ENCODE data around the gene ZKSCAN3. TPM values are rescaled to one million over a fixed set of nuclear protein-coding genes. Genes with fewer than 3 reads are reported as not detected.

Gene ZKSCAN3
- total RNA-seq, 5 donors from 2014 or later (not counting 1 experiment from before 2014, with no cell fraction given), result 4.0 to 11.9 (median 10.5) TPM

DNA sequence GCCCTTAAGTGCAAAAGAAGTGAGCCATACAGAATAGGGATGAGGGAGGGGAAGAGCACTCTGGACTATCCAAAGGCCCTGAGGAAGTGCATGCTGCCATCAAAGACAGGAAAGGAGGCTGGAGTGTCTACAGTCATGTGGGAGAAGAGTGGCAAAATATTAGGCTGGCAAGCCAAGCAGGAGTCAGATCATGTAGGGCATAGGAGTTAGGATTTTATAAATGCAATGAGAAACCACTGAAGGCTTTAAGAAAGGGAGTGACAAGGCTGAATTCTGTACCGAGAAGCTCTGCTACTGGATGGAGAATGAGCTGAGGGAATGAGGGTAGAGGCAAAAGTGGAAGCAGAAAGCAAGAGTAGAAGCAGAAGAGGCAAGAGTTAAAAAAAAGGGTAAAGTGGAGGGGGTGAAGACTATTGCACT is 16.1 kb upstream of the ZKSCAN3 start:
- ATAC-seq (replicated peaks in 1 of 4), result no peak
- no peak overlapping the region for H3K27ac ChIP-seq (ENCODE audit: low read length)
- H3K36me3 ChIP-seq (ENCODE audit: control insufficient read depth in 2 of 2, extremely low read depth in 1 of 2, insufficient read depth in 1 of 2, low read length in 1 of 2), result no peaks in the 10 kb centered on the region
- H3K36me3 Mint-ChIP-seq, result peaks cover 6% of the 10 kb centered on the region
- H3K9me3 ChIP-seq, result no peaks in the 10 kb centered on the region
- WGBS (ENCODE audit: insufficient coverage), result 91% methylated on average over 1 of the region's 1 CpG
- H3K9me3 Mint-ChIP-seq, result peaks cover 0 to 6% (median 6%) of the 10 kb centered on the region in 3 donors
- H3K4me3 ChIP-seq (ENCODE audit: control insufficient read depth in 1 of 2, extremely low read depth in 1 of 2, low read length in 1 of 2), result no peak overlapping the region
- no peaks in the 10 kb centered on the region for H3K27me3 Mint-ChIP-seq
- H3K4me3 Mint-ChIP-seq, result no peak overlapping the region
- ChIA-PET POLR2A (no interaction called here), CTCF (no interaction called here)
- H3K27me3 ChIP-seq (replicated peaks in 1 of 2; ENCODE audit: control insufficient read depth in 2 of 2, extremely low read depth in 1 of 2, insufficient read depth in 2 of 2, low read length in 1 of 2), result no peaks in the 10 kb centered on the region
- H3K27ac Mint-ChIP-seq, result peak overlapping the region; percentile 8 to 35
- peaks cover 6 to 13% of the 10 kb centered on the region in 2 experiments for H3K4me1 ChIP-seq (ENCODE audit: control insufficient read depth in 1 of 2, extremely low read depth in 1 of 2, insufficient read depth in 2 of 2, low read length in 2 of 2)
- DNase-seq, result no peak
- H3K4me1 Mint-ChIP-seq, result peaks cover 3 to 7% (median 6%) of the 10 kb centered on the region in 3 donors

DNA sequence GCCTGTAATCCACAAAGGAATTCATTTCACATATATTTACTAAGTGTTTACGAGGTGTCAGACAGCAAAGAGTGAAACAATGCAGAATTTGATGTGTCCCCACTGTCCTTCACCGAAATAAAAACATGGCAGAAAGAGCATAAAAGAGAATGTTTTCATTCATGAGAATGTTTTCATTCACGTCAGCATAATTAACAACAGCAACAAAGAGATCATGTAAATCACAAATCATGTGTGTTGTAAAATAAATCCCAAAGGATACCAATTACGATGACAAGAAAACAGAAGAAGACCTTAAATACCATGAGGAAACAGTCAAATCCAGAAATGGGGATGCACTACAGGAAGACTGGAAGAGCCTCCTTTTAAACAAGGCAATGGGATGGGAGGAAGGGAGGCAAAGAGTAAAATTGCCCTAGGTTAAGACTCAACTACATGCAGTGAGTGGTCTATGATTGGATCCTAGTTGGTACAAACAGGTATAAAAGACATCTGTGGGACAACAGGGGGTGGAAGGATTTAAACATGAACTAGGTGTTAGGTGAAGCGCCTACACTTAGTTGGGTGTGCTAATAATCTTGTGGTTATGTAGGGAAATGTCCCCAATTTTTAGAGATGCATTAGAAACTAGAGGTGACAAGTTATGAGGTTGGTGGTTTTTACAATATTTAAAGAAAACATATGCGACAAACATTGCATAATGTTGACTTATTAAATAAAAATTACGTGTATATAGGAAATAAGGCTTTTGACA is 15.3 kb upstream of the ZKSCAN3 start:
- Histone ChIP-seq H3K4me3 (ENCODE audit: control insufficient read depth in 1 of 2, extremely low read depth in 1 of 2, low read length in 1 of 2) (no peak overlapping the region), H3K27me3 (replicated peaks in 1 of 2; ENCODE audit: control insufficient read depth in 2 of 2, extremely low read depth in 1 of 2, insufficient read depth in 2 of 2, low read length in 1 of 2) (no peaks in the 10 kb centered on the region), H3K9me3 (no peaks in the 10 kb centered on the region), H3K36me3 (ENCODE audit: control insufficient read depth in 2 of 2, extremely low read depth in 1 of 2, insufficient read depth in 1 of 2, low read length in 1 of 2) (no peaks in the 10 kb centered on the region), H3K4me1 (ENCODE audit: control insufficient read depth in 1 of 2, extremely low read depth in 1 of 2, insufficient read depth in 2 of 2, low read length in 2 of 2) (peaks cover 6 to 13% of the 10 kb centered on the region in 2 experiments), H3K27ac (ENCODE audit: low read length) (peak overlapping the region; percentile 97)
- no CpG with 5 or more reads among the region's 7 CpGs for WGBS (ENCODE audit: insufficient coverage)
- Mint-ChIP-seq H3K9me3 (no peaks in the 10 kb centered on the region), H3K36me3 (no peaks in the 10 kb centered on the region), H3K4me1 (peaks cover 3 to 7% (median 6%) of the 10 kb centered on the region in 3 donors), H3K27me3 (no peaks in the 10 kb centered on the region), H3K27ac (peak overlapping the region; percentile 19 to 23), H3K4me3 (peak overlapping the region in 1 of 3 donors; percentile 9)
- POLR2A ChIA-PET, result interaction anchor here in 1 of 2 donors (0.9 to 1.2 kb wide), 2 partner anchors 68 to 441 kb away, joined by 10 to 11 read pairs; partner anchors contain the start of gene ZSCAN26
- CTCF ChIA-PET, result interaction anchor here in 1 of 2 donors (1.5 to 1.8 kb wide), 2 partner anchors 21 to 210 kb away, joined by 5 to 8 read pairs; partner anchors contain the start of gene ZSCAN16
- DNase-seq (peak in 1 of 35 experiments; percentile 32), ATAC-seq (replicated peaks in 1 of 4) (no peak)

DNA sequence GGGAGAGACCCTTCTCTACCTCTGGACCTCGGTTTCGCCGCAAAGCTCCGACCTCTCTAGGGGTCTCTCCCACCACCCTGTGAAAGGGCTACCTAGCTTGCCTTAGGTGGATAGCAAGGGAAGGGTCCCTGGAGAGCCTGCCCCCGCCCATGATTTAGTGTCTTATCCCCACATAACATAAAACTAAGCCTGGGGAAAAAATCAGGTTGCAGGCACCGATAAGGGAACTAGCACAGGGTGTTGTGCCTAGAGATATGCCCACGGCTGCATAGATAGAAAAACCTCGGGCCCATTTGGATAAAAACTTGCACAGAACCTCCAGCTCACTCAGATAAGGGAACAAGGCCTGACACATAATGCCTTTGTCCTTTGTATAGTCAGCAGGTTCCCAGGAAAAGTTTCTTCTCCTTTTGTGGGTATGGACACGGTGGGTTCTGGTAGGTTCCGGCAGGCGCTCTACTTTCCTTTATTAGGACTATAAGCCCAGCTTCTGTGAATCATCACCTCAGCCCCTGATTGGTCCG is 14.6 kb upstream of the ZKSCAN3 start:
- peak in 1 of 4 experiments; percentile 2 for ATAC-seq (replicated peaks in 1 of 4)

DNA sequence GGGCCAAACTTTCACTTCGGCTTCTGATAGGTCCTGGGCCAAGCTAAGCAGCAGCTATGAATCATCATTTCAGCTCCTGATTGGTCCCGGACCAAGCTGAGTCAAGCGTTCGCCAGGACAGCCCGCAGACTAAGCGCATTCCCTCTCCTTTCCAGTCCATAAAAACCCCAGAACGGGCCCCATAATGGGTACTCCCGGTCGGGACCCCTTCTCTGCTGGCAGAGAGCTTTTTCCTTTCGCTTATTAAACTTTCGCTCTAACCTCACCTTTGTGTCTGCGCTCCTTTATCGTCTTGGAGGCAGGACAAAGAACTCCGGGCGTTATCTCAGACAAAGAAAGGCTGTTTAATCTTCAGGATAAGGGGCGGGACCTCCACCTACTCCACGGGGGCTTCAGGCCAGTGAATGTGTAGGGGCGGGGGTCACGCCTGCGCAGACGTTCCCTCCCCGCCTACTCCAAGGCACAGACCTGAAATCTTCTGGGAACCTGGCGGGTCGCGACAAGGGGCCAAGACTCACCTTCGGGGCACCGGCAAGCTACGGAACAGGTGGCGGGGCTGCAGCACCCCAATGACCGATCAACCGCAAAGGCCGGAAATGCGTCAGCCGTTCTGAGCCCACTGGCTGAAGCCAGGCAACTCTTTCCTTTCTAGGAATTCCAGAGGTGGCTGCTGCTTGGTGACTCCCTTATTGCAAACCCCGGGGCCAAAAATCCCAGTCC is 14.0 kb upstream of the ZKSCAN3 start, which contains the start of gene ZSCAN31:
Gene ZSCAN31 (minus strand): TSS at position 585 of the 720 bp plus-strand sequence. CDS start 6,465 bp downstream, outside the sequence.
- DNase-seq (peak; percentile 55 to 90 (median 78)), ATAC-seq (replicated peaks in 1 of 4) (peak; percentile 89 to 93 (median 91))
- WGBS (ENCODE audit: insufficient coverage), result under 1% methylated on average over 24 of the region's 35 CpGs
- H3K4me1 ChIP-seq (ENCODE audit: control insufficient read depth in 1 of 2, extremely low read depth in 1 of 2, insufficient read depth in 2 of 2, low read length in 2 of 2), result peaks cover 6 to 13% of the 10 kb centered on the region in 2 experiments
- Mint-ChIP-seq H3K4me3 (peak within 1 kb of the TSS in 1 of 3 donors; percentile 9), H3K27me3 (no peaks in the 10 kb centered on the region), H3K4me1 (peaks cover 3 to 7% (median 6%) of the 10 kb centered on the region in 3 donors), H3K36me3 (peaks cover 4% of the 10 kb centered on the region), H3K27ac (no peak within 1 kb of the TSS), H3K9me3 (peaks cover 0 to 7% (median 3%) of the 10 kb centered on the region in 3 donors)
- no peaks in the 10 kb centered on the region for H3K9me3 ChIP-seq
- H3K4me3 ChIP-seq (ENCODE audit: control insufficient read depth in 1 of 2, extremely low read depth in 1 of 2, low read length in 1 of 2), result peak within 1 kb of the TSS; percentile 75 to 93
- no peaks in the 10 kb centered on the region for H3K27me3 ChIP-seq (replicated peaks in 1 of 2; ENCODE audit: control insufficient read depth in 2 of 2, extremely low read depth in 1 of 2, insufficient read depth in 2 of 2, low read length in 1 of 2)
- peak within 1 kb of the TSS; percentile 97 for H3K27ac ChIP-seq (ENCODE audit: low read length)
- POLR2A ChIA-PET, result interaction anchor here (0.5 to 1.2 kb wide), 9 partner anchors 14 to 472 kb away, joined by 3 to 11 read pairs (median 3); partner anchors contain the start of genes ZKSCAN4 (in 1 of the 2) and ZSCAN26 (in 1 of the 2)
- CTCF ChIA-PET, result interaction anchor here in 1 of 2 donors (0.6 to 1.8 kb wide), 6 partner anchors 14 to 446 kb away, joined by 3 to 8 read pairs (median 5); partner anchors contain the start of genes ZKSCAN3, ZSCAN16 and ZSCAN26
- H3K36me3 ChIP-seq (ENCODE audit: control insufficient read depth in 2 of 2, extremely low read depth in 1 of 2, insufficient read depth in 1 of 2, low read length in 1 of 2), result no peaks in the 10 kb centered on the region

More for the DNA sequence above, 14.6 kb upstream of the ZKSCAN3 start:
- peak in 2 of 35 experiments; percentile 0 to 7 for DNase-seq
- peaks cover 6 to 13% of the 10 kb centered on the region in 2 experiments for H3K4me1 ChIP-seq (ENCODE audit: control insufficient read depth in 1 of 2, extremely low read depth in 1 of 2, insufficient read depth in 2 of 2, low read length in 2 of 2)
- WGBS (ENCODE audit: insufficient coverage), result 3% methylated on average over 6 of the region's 12 CpGs
- no peak overlapping the region for H3K27ac Mint-ChIP-seq
- H3K27ac ChIP-seq (ENCODE audit: low read length), result peak overlapping the region; percentile 97
- no peaks in the 10 kb centered on the region for H3K36me3 ChIP-seq (ENCODE audit: control insufficient read depth in 2 of 2, extremely low read depth in 1 of 2, insufficient read depth in 1 of 2, low read length in 1 of 2)
- CTCF ChIA-PET, result interaction anchor here in 1 of 2 donors (0.6 to 1.8 kb wide), 6 partner anchors 15 to 445 kb away, joined by 3 to 8 read pairs (median 5); partner anchors contain the start of genes ZKSCAN3, ZSCAN16 and ZSCAN26
- H3K4me1 Mint-ChIP-seq, result peaks cover 3 to 7% (median 6%) of the 10 kb centered on the region in 3 donors
- no peaks in the 10 kb centered on the region for H3K9me3 ChIP-seq
- H3K9me3 Mint-ChIP-seq, result peaks cover 0 to 2% (median 0%) of the 10 kb centered on the region in 3 donors
- peak overlapping the region in 1 of 3 donors; percentile 9 for H3K4me3 Mint-ChIP-seq
- H3K27me3 ChIP-seq (replicated peaks in 1 of 2; ENCODE audit: control insufficient read depth in 2 of 2, extremely low read depth in 1 of 2, insufficient read depth in 2 of 2, low read length in 1 of 2), result no peaks in the 10 kb centered on the region
- H3K4me3 ChIP-seq (ENCODE audit: control insufficient read depth in 1 of 2, extremely low read depth in 1 of 2, low read length in 1 of 2), result peak overlapping the region; percentile 75 to 93
- POLR2A ChIA-PET, result interaction anchor here (0.6 to 1.2 kb wide), 8 partner anchors 14 to 471 kb away, joined by 3 to 11 read pairs (median 3); partner anchors contain the start of genes ZKSCAN4 (in 1 of the 2) and ZSCAN26 (in 1 of the 2)
- H3K36me3 Mint-ChIP-seq, result peaks cover under 1% of the 10 kb centered on the region
- H3K27me3 Mint-ChIP-seq, result no peaks in the 10 kb centered on the region

DNA sequence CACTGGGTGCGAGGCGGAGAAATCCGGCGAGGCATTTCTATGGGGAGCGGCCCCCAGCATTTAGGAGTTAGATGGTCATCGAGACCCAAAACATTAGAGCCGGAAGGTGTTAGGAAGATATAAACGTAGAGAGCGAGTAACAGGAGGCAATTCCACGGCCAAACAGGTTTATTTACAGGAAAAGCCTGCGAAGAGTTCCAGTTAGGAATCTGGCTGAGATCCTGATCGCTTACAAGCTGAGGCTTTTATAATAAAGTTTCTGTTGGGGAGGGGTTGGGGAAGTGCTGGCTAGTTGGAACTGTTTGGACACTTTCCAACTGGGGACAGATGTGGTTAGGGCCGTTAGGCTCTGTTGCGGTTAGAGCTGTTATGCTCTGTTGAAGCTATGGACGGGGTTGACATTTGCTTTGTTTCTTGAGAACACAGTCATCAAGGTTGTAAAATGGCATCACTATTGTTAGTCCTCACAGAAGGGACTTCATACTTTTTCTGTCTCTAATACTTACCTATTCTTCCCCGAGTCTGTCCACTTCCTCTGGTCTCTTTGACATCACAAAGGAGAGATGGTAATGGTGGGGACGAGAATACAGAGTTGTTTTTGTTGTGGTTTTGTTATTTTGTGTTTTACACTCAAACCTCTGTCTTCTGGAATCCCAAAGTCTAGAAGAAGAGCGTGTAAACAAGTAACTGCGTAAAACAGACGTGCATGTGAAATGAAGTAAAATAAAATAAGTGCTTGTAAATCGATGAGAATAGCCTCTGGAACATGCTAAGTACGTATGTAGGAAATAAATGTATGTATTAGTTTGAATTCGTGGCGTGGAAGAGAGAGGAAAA is 13.2 kb upstream of the ZKSCAN3 start:
- Histone ChIP-seq H3K36me3 (ENCODE audit: control insufficient read depth in 2 of 2, extremely low read depth in 1 of 2, insufficient read depth in 1 of 2, low read length in 1 of 2) (no peaks in the 10 kb centered on the region), H3K4me1 (ENCODE audit: control insufficient read depth in 1 of 2, extremely low read depth in 1 of 2, insufficient read depth in 2 of 2, low read length in 2 of 2) (peaks cover 6 to 13% of the 10 kb centered on the region in 2 experiments), H3K27ac (ENCODE audit: low read length) (peak overlapping the region; percentile 97), H3K4me3 (ENCODE audit: control insufficient read depth in 1 of 2, extremely low read depth in 1 of 2, low read length in 1 of 2) (peak overlapping the region; percentile 75 to 93), H3K27me3 (replicated peaks in 1 of 2; ENCODE audit: control insufficient read depth in 2 of 2, extremely low read depth in 1 of 2, insufficient read depth in 2 of 2, low read length in 1 of 2) (no peaks in the 10 kb centered on the region), H3K9me3 (no peaks in the 10 kb centered on the region)
- ChIA-PET CTCF (interaction anchor here in 1 of 2 donors (1.2 to 1.8 kb wide), 2 partner anchors 19 to 70 kb away, joined by 5 to 8 read pairs; partner anchors contain the start of gene ZSCAN26), POLR2A (interaction anchor here in 1 of 2 donors (0.5 kb wide), 1 partner anchor 204 kb away, joined by 5 read pairs; no protein-coding TSS in a partner anchor)
- WGBS (ENCODE audit: insufficient coverage), result 17% methylated on average over 21 of the region's 24 CpGs
- DNase-seq (peak in 13 of 35 experiments; percentile 3 to 62 (median 10)), ATAC-seq (replicated peaks in 1 of 4) (no peak)
- Mint-ChIP-seq H3K27ac (no peak overlapping the region), H3K4me1 (peaks cover 3 to 7% (median 6%) of the 10 kb centered on the region in 3 donors), H3K4me3 (no peak overlapping the region), H3K9me3 (peaks cover 0 to 10% (median 3%) of the 10 kb centered on the region in 3 donors), H3K27me3 (no peaks in the 10 kb centered on the region), H3K36me3 (peaks cover 4% of the 10 kb centered on the region)

Data from T-cell (primary cell).